HEK293 (cell line): Measurements from ENCODE around the gene DEDD.
A peak's percentile ranks its signal among the peaks of the same experiment; 100 is the strongest.

Experiments
- GLIS1 ChIP-seq: fragments of 450-650 bp; formaldehyde crosslinking; IDR thresholded peaks from 2 replicates; pipeline ENCODE4 v1.5.1; 2016; ENCODE audit warnings: missing biosample characterization, missing genetic modification characterization
- IKZF3 ChIP-seq: fragments of 450-650 bp; IDR thresholded peaks from 2 replicates; pipeline ENCODE4 v1.5.0; 2018; ENCODE audit warnings: missing biosample characterization, mild to moderate bottlenecking, missing genetic modification characterization, moderate library complexity
- KLF9 ChIP-seq: fragments of 450-650 bp; formaldehyde crosslinking; IDR thresholded peaks from 2 replicates; pipeline ENCODE4 v1.5.1; 2016; ENCODE audit warnings: missing biosample characterization, missing genetic modification characterization, low read depth
- PRDM1 ChIP-seq: fragments of 450-650 bp; formaldehyde crosslinking; IDR thresholded peaks from 2 replicates; pipeline ENCODE4; 2016; ENCODE audit warnings: missing biosample characterization, missing genetic modification characterization
- REPIN1 ChIP-seq: fragments of 450-650 bp; formaldehyde crosslinking; IDR thresholded peaks from 2 replicates; pipeline ENCODE4 v1.5.1; 2017; ENCODE audit warnings: missing biosample characterization, missing genetic modification characterization, low read depth
- WT1 ChIP-seq: fragments of 450-650 bp; formaldehyde crosslinking; IDR thresholded peaks from 2 replicates; pipeline ENCODE4 v1.5.1; 2016; ENCODE audit warnings: missing biosample characterization, missing genetic modification characterization
- ZBTB1 ChIP-seq: fragments of 450-650 bp; formaldehyde crosslinking; IDR thresholded peaks from 2 replicates; pipeline ENCODE4 v1.5.1; 2016; ENCODE audit warnings: missing biosample characterization, missing genetic modification characterization
- ZNF174 ChIP-seq: fragments of 450-650 bp; formaldehyde crosslinking; IDR thresholded peaks from 2 replicates; pipeline ENCODE4 v1.5.0; 2017; ENCODE audit warnings: missing biosample characterization, mild to moderate bottlenecking, missing genetic modification characterization
- ZNF214 ChIP-seq: fragments of 450-650 bp; formaldehyde crosslinking; IDR thresholded peaks from 2 replicates; pipeline ENCODE4 v1.5.1; 2017; ENCODE audit warnings: missing biosample characterization, mild to moderate bottlenecking, missing genetic modification characterization, borderline replicate concordance
- ZNF221 ChIP-seq: fragments of 450-650 bp; formaldehyde crosslinking; IDR thresholded peaks from 2 replicates; pipeline ENCODE4 v1.5.1; 2017; ENCODE audit warnings: missing biosample characterization, missing genetic modification characterization, borderline replicate concordance
- ZNF23 ChIP-seq: fragments of 450-650 bp; formaldehyde crosslinking; IDR thresholded peaks from 2 replicates; pipeline ENCODE4 v1.5.1; 2016; ENCODE audit warnings: missing biosample characterization, missing genetic modification characterization, borderline replicate concordance
- ZNF24 ChIP-seq: fragments of 450-650 bp; formaldehyde crosslinking; IDR thresholded peaks from 2 replicates; pipeline ENCODE4 v1.5.1; 2016; ENCODE audit warnings: missing biosample characterization, missing genetic modification characterization
- ZNF292 ChIP-seq: fragments of 450-650 bp; formaldehyde crosslinking; IDR thresholded peaks from 2 replicates; pipeline ENCODE4 v1.5.1; 2016; ENCODE audit warnings: low read depth, missing biosample characterization, missing genetic modification characterization, borderline replicate concordance
- ZNF391 ChIP-seq: fragments of 450-650 bp; formaldehyde crosslinking; IDR thresholded peaks from 2 replicates; pipeline ENCODE4 v1.5.1; 2016; ENCODE audit warnings: low read depth, missing biosample characterization, missing genetic modification characterization, borderline replicate concordance
- ZNF423 ChIP-seq: fragments of 450-650 bp; formaldehyde crosslinking; IDR thresholded peaks from 2 replicates; pipeline ENCODE4 v1.5.1; 2016; ENCODE audit warnings: missing biosample characterization, missing genetic modification characterization
- ZNF510 ChIP-seq: fragments of 450-650 bp; formaldehyde crosslinking; IDR thresholded peaks from 2 replicates; pipeline ENCODE4 v1.5.1; 2018; ENCODE audit warnings: mild to moderate bottlenecking, missing genetic modification characterization, missing biosample characterization; ENCODE audit not compliant: insufficient replicate concordance
- ZNF521 ChIP-seq: fragments of 450-650 bp; formaldehyde crosslinking; IDR thresholded peaks from 2 replicates; pipeline ENCODE4 v1.5.1; 2017; ENCODE audit warnings: missing biosample characterization, mild to moderate bottlenecking, missing genetic modification characterization
- ZNF624 ChIP-seq: fragments of 450-650 bp; formaldehyde crosslinking; IDR thresholded peaks from 2 replicates; pipeline ENCODE4 v1.5.1; 2017; ENCODE audit warnings: missing biosample characterization, missing genetic modification characterization
- ZNF660 ChIP-seq: fragments of 450-650 bp; IDR thresholded peaks from 2 replicates; pipeline ENCODE4 v1.5.1; 2018; ENCODE audit warnings: missing biosample characterization, mild to moderate bottlenecking, missing genetic modification characterization
- ZNF677 ChIP-seq: fragments of 450-650 bp; IDR thresholded peaks from 2 replicates; pipeline ENCODE4 v1.5.0; 2018; ENCODE audit warnings: missing biosample characterization, mild to moderate bottlenecking, missing genetic modification characterization, moderate library complexity
- ZNF701 ChIP-seq: fragments of 450-650 bp; formaldehyde crosslinking; IDR thresholded peaks from 2 replicates; pipeline ENCODE4 v1.5.1; 2016; ENCODE audit warnings: missing biosample characterization, missing genetic modification characterization
- ZNF768 ChIP-seq: fragments of 450-650 bp; formaldehyde crosslinking; IDR thresholded peaks from 2 replicates; pipeline ENCODE4 v1.5.1; 2018; ENCODE audit warnings: missing biosample characterization, mild to moderate bottlenecking, missing genetic modification characterization
- ZNF792 ChIP-seq: fragments of 450-650 bp; formaldehyde crosslinking; IDR thresholded peaks from 2 replicates; pipeline ENCODE4 v1.5.1; 2016; ENCODE audit warnings: missing biosample characterization, missing genetic modification characterization
- ZNF830 ChIP-seq: fragments of 450-650 bp; IDR thresholded peaks from 2 replicates; pipeline ENCODE4 v1.5.0; 2018; ENCODE audit warnings: missing biosample characterization, missing genetic modification characterization, low read depth, mild to moderate bottlenecking, moderate library complexity
- ZSCAN30 ChIP-seq: fragments of 450-650 bp; IDR thresholded peaks from 2 replicates; pipeline ENCODE4 v1.5.1; 2018; ENCODE audit warnings: missing biosample characterization, mild to moderate bottlenecking, missing genetic modification characterization, moderate library complexity
- TF ChIP-seq, protein P1 (sequence below): fragments of 450-650 bp; IDR thresholded peaks from 2 replicates; pipeline ENCODE4 v1.5.1; 2018; ENCODE audit warnings: missing biosample characterization, missing genetic modification characterization
- TF ChIP-seq, protein P2 (sequence below): fragments of 450-650 bp; formaldehyde crosslinking; IDR thresholded peaks from 2 replicates; pipeline ENCODE4 v1.5.1; 2017; ENCODE audit warnings: missing biosample characterization, missing genetic modification characterization
- TF ChIP-seq, protein P3 (sequence below): fragments of 450-650 bp; formaldehyde crosslinking; IDR thresholded peaks from 2 replicates; pipeline ENCODE4 v1.5.1; 2017; ENCODE audit warnings: missing biosample characterization, mild to moderate bottlenecking, missing genetic modification characterization, moderate library complexity
- TF ChIP-seq, protein P4 (sequence below): IDR thresholded peaks from 2 replicates; pipeline ENCODE4 v1.6.1; 2011; ENCODE audit warnings: mild to moderate bottlenecking, low read depth, low read length, borderline replicate concordance
- TF ChIP-seq, protein P5 (sequence below): fragments of 450-650 bp; formaldehyde crosslinking; IDR thresholded peaks from 2 replicates; pipeline ENCODE4 v1.5.1; 2016; ENCODE audit warnings: missing biosample characterization, missing genetic modification characterization
- TF ChIP-seq, protein P6 (sequence below): fragments of 450-650 bp; IDR thresholded peaks from 2 replicates; pipeline ENCODE4 v1.5.1; 2018; ENCODE audit warnings: missing biosample characterization, mild to moderate bottlenecking, missing genetic modification characterization

DEDD gene

DNA sequence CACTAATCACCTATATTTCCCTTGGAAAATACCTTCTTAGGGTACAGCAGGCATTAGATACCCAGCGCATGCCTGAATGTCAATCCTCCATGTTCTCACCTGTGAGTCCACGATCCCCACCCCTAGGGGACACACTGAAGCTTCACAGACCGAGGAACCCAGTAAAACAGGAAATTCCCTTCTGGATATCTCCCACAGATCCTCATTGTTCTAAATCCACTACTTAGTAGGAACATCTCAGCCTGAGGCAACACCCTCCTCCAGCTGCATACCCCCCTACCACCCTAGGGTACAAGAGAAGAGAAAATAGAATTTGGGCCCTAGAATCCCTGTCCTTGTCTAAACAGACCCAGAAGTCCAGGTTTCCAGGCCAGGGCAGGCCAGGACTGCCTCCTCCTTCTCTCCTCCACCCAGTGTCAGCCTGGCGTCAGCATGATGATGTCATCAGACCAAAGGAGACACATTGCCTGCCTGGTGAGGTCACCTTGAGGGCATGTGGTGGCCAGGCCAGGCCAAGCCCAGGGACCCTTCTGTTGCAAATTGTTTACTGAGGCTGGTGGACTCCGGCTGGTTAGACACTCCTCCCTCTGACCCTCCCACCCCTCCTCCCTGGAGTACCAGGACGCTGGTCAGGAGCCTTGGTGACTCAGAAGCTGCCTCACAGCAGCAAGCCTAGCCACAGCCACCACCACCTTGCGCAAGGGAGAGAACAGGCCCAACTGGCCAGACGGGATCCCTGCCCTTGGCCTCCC, 49.3 kb downstream of the DEDD start (continued):
- no peak for TF ChIP-seq ZNF768
- TF ChIP-seq, protein P1, sequence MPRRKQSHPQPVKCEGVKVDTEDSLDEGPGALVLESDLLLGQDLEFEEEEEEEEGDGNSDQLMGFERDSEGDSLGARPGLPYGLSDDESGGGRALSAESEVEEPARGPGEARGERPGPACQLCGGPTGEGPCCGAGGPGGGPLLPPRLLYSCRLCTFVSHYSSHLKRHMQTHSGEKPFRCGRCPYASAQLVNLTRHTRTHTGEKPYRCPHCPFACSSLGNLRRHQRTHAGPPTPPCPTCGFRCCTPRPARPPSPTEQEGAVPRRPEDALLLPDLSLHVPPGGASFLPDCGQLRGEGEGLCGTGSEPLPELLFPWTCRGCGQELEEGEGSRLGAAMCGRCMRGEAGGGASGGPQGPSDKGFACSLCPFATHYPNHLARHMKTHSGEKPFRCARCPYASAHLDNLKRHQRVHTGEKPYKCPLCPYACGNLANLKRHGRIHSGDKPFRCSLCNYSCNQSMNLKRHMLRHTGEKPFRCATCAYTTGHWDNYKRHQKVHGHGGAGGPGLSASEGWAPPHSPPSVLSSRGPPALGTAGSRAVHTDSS (tag by site-specific recombination): no peak
- no peak for TF ChIP-seq ZNF701 (tag by site-specific recombination)
- no peak for TF ChIP-seq ZBTB1 (tag by site-specific recombination)
- TF ChIP-seq GLIS1 (tag by site-specific recombination): peak; percentile 71
- no peak for TF ChIP-seq ZNF23
- TF ChIP-seq ZNF830 (tag by site-specific recombination): no peak
- TF ChIP-seq ZNF174 (tag by site-specific recombination): no peak
- no peak for TF ChIP-seq ZNF292
- TF ChIP-seq ZNF660 (tag by site-specific recombination): no peak
- TF ChIP-seq ZNF521: no peak
- TF ChIP-seq, protein P2, sequence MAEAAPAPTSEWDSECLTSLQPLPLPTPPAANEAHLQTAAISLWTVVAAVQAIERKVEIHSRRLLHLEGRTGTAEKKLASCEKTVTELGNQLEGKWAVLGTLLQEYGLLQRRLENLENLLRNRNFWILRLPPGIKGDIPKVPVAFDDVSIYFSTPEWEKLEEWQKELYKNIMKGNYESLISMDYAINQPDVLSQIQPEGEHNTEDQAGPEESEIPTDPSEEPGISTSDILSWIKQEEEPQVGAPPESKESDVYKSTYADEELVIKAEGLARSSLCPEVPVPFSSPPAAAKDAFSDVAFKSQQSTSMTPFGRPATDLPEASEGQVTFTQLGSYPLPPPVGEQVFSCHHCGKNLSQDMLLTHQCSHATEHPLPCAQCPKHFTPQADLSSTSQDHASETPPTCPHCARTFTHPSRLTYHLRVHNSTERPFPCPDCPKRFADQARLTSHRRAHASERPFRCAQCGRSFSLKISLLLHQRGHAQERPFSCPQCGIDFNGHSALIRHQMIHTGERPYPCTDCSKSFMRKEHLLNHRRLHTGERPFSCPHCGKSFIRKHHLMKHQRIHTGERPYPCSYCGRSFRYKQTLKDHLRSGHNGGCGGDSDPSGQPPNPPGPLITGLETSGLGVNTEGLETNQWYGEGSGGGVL (tag by site-specific recombination): peak; percentile 8
- no peak for TF ChIP-seq ZNF24
- no peak for TF ChIP-seq ZNF677 (tag by site-specific recombination)
- TF ChIP-seq ZNF214 (tag by site-specific recombination): no peak
- TF ChIP-seq ZNF423 (tag by site-specific recombination): no peak
- no peak for TF ChIP-seq ZSCAN30 (tag by site-specific recombination)
- TF ChIP-seq, protein P3, sequence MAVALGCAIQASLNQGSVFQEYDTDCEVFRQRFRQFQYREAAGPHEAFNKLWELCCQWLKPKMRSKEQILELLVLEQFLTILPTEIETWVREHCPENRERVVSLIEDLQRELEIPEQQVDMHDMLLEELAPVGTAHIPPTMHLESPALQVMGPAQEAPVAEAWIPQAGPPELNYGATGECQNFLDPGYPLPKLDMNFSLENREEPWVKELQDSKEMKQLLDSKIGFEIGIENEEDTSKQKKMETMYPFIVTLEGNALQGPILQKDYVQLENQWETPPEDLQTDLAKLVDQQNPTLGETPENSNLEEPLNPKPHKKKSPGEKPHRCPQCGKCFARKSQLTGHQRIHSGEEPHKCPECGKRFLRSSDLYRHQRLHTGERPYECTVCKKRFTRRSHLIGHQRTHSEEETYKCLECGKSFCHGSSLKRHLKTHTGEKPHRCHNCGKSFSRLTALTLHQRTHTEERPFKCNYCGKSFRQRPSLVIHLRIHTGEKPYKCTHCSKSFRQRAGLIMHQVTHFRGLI (tag by site-specific recombination): 0 out of 2 replicates have a peak, but pooled peaks have one; percentile 26
- TF ChIP-seq, protein P4, sequence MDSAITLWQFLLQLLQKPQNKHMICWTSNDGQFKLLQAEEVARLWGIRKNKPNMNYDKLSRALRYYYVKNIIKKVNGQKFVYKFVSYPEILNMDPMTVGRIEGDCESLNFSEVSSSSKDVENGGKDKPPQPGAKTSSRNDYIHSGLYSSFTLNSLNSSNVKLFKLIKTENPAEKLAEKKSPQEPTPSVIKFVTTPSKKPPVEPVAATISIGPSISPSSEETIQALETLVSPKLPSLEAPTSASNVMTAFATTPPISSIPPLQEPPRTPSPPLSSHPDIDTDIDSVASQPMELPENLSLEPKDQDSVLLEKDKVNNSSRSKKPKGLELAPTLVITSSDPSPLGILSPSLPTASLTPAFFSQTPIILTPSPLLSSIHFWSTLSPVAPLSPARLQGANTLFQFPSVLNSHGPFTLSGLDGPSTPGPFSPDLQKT: no peak
- TF ChIP-seq ZNF510 (tag by site-specific recombination): no peak
- TF ChIP-seq, protein P5, sequence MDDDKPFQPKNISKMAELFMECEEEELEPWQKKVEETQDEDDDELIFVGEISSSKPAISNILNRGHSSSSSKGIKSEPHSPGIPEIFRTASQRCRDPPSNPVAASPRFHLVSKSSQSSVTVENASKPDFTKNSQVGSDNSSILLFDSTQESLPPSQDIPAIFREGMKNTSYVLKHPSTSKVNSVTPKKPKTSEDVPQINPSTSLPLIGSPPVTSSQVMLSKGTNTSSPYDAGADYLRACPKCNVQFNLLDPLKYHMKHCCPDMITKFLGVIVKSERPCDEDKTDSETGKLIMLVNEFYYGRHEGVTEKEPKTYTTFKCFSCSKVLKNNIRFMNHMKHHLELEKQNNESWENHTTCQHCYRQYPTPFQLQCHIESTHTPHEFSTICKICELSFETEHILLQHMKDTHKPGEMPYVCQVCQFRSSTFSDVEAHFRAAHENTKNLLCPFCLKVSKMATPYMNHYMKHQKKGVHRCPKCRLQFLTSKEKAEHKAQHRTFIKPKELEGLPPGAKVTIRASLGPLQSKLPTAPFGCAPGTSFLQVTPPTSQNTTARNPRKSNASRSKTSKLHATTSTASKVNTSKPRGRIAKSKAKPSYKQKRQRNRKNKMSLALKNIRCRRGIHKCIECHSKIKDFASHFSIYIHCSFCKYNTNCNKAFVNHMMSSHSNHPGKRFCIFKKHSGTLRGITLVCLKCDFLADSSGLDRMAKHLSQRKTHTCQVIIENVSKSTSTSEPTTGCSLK (tag by site-specific recombination): no peak
- TF ChIP-seq ZNF792: no peak
- no peak for TF ChIP-seq IKZF3
- TF ChIP-seq ZNF221 (tag by site-specific recombination): no peak
- no peak for TF ChIP-seq ZNF624 (tag by site-specific recombination)
- no peak for TF ChIP-seq REPIN1 (tag by site-specific recombination)
- TF ChIP-seq WT1 (tag by site-specific recombination): no peak
- TF ChIP-seq ZNF391 (tag by site-specific recombination): no peak
- TF ChIP-seq PRDM1 (tag by site-specific recombination): no peak
- no peak for TF ChIP-seq KLF9 (tag by site-specific recombination)
- TF ChIP-seq, protein P6, sequence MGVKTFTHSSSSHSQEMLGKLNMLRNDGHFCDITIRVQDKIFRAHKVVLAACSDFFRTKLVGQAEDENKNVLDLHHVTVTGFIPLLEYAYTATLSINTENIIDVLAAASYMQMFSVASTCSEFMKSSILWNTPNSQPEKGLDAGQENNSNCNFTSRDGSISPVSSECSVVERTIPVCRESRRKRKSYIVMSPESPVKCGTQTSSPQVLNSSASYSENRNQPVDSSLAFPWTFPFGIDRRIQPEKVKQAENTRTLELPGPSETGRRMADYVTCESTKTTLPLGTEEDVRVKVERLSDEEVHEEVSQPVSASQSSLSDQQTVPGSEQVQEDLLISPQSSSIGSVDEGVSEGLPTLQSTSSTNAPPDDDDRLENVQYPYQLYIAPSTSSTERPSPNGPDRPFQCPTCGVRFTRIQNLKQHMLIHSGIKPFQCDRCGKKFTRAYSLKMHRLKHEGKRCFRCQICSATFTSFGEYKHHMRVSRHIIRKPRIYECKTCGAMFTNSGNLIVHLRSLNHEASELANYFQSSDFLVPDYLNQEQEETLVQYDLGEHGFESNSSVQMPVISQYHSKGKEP (tag by site-specific recombination): no peak
